GM13977 (cell line): ENCODE data around the gene CARD19.

Experiments used
- DNase-seq: peaks from one replicate; pipeline ENCODE4 v3.0.0; 2012; ENCODE audit warnings: low spot score
- CTCF ChIP-seq: IDR thresholded peaks from 2 replicates; pipeline ENCODE4 v1.5.1; 2012; ENCODE audit warnings: mild to moderate bottlenecking, control low read depth; ENCODE audit not compliant: insufficient read depth; ENCODE audit errors: extremely low read depth, missing control alignments
- in situ Hi-C: fragments of 300-500 bp; cut with MboI; formaldehyde crosslinking; loops from one replicate; pipeline ENCODE4 v1.12.0; 2022; ENCODE audit warnings: low sequenced_read_pairs, low pct_unique_long_range_greater_than_20kb, mixed read lengths, inconsistent platforms; ENCODE audit not compliant: unreplicated experiment

Gene CARD19

GRCh38 chr9:93126151-93126781 lies 30.2 kb downstream of the CARD19 start:
- DNase-seq: no peak

GRCh38 chr9:93126825-93127368 lies 30.9 kb downstream of the CARD19 start:
- no peak for TF ChIP-seq CTCF
- DNase-seq: no peak
- in situ Hi-C loops: no loop called here

More at GRCh38 chr9:93126151-93126781, 30.2 kb downstream of the CARD19 start:
- in situ Hi-C loops: no loop called here
- no peak for TF ChIP-seq CTCF

GRCh38 chr9:93127395-93127911 lies 31.4 kb downstream of the CARD19 start:
- in situ Hi-C loops: no loop called here
- DNase-seq: no peak
- no peak for TF ChIP-seq CTCF

- TF ChIP-seq CTCF: no peak
- no peak for DNase-seq
- in situ Hi-C loops: no loop called here
Observed at GRCh38 chr9:93128011-93128714, 32.1 kb downstream of the CARD19 start.

- in situ Hi-C loops: no loop called here
- DNase-seq: no peak
- TF ChIP-seq CTCF: no peak
Observed at GRCh38 chr9:93128715-93129224, 32.8 kb downstream of the CARD19 start.

GRCh38 chr9:93129286-93129685 lies 33.3 kb downstream of the CARD19 start:
- DNase-seq: no peak
- no peak for TF ChIP-seq CTCF
- in situ Hi-C loops: no loop called here
